KMS-11 (cell line): Measurements from ENCODE around the gene MYOM3.

Experiments used
- H2AFZ ChIP-seq: fragments of 200-600 bp; sonication (generic); 2 replicates; pipeline ENCODE4 v1.6.1; 2016; ENCODE audit warnings: antibody characterized with exemption, mixed run types, low read depth
- H3K27ac ChIP-seq: fragments of 200-600 bp; sonication (generic); 2 replicates; pipeline ENCODE4 v1.6.1; 2016; ENCODE audit warnings: mild to moderate bottlenecking, mixed run types
- H3K27me3 ChIP-seq: fragments of 200-600 bp; sonication (generic); 2 replicates; pipeline ENCODE4 v1.6.1; 2017; ENCODE audit warnings: mild to moderate bottlenecking, low read depth, mixed run types, moderate library complexity; ENCODE audit not compliant: insufficient read depth
- H3K36me3 ChIP-seq: fragments of 200-600 bp; sonication (generic); 2 replicates; pipeline ENCODE4 v1.6.1; 2017; ENCODE audit warnings: mild to moderate bottlenecking, mixed run types; ENCODE audit not compliant: insufficient read depth
- H3K4me1 ChIP-seq: fragments of 200-600 bp; sonication (generic); 2 replicates; pipeline ENCODE4 v1.6.1; 2016; ENCODE audit warnings: mild to moderate bottlenecking, low read depth, mixed run types; ENCODE audit not compliant: poor library complexity, severe bottlenecking
- H3K4me2 ChIP-seq: fragments of 200-600 bp; sonication (generic); 2 replicates; pipeline ENCODE4 v1.7.0; 2016; ENCODE audit warnings: mild to moderate bottlenecking, mixed run types
- H3K4me3 ChIP-seq: fragments of 200-600 bp; sonication (generic); IDR thresholded peaks from 2 replicates; pipeline ENCODE4 v1.6.1; 2017; ENCODE audit warnings: low read depth, low read length, mixed read lengths; ENCODE audit not compliant: insufficient read depth
- H3K79me2 ChIP-seq: fragments of 200-600 bp; sonication (generic); 2 replicates; pipeline ENCODE4 v1.6.1; 2016; ENCODE audit warnings: low read depth, mixed run types; ENCODE audit not compliant: insufficient read depth
- H3K9ac ChIP-seq: fragments of 200-600 bp; sonication (generic); 2 replicates; pipeline ENCODE4 v1.6.1; 2016; ENCODE audit warnings: mild to moderate bottlenecking, mixed run types
- H4K20me1 ChIP-seq: fragments of 200-600 bp; sonication (generic); 2 replicates; pipeline ENCODE4 v1.6.1; 2016; ENCODE audit warnings: mild to moderate bottlenecking, mixed run types; ENCODE audit not compliant: insufficient read depth
- TF ChIP-seq, protein P1 (sequence below): fragments of 200-600 bp; sonication (generic); conservative IDR thresholded peaks from 2 replicates; pipeline ENCODE4 v1.6.1; 2017; ENCODE audit warnings: low read depth, mild to moderate bottlenecking, antibody characterized with exemption, low read length, moderate library complexity, mixed read lengths

MYOM3 gene

DNA sequence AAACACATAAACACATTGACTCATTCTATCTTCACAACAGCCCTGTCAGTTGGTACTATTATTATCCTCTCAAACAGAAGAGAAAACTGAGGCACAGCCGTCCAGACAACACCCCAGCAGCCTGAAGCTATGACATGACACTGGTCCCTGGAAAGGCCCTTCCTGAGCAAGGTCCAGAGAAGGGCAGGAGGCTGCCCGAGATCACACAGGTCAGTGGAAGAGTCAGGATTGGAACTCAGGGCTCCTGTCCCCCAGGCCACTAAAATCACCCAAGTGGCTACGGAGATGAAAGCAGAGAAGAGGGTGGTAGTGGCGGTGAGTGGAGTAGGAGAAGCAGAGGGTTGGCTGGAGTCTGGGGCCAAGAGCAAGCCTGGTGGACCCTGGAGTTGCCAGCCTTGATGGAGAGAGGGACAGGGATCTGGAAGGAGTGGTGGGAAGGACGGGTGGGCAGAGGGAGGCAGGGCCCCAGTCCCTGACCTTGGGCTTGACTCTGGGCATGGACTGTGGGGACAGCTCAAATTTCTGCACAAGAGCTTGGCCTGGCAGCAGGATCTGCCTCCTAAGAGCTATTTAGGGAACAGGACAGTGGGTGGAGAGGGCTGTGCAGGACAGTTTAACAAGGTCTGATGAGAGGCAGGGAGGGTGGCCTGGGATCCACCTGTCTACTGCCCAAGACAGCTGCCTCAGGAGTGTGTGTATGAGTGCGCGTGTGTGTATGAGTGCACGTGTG lies 15.8 kb downstream of the MYOM3 start:
- TF ChIP-seq, protein P1, sequence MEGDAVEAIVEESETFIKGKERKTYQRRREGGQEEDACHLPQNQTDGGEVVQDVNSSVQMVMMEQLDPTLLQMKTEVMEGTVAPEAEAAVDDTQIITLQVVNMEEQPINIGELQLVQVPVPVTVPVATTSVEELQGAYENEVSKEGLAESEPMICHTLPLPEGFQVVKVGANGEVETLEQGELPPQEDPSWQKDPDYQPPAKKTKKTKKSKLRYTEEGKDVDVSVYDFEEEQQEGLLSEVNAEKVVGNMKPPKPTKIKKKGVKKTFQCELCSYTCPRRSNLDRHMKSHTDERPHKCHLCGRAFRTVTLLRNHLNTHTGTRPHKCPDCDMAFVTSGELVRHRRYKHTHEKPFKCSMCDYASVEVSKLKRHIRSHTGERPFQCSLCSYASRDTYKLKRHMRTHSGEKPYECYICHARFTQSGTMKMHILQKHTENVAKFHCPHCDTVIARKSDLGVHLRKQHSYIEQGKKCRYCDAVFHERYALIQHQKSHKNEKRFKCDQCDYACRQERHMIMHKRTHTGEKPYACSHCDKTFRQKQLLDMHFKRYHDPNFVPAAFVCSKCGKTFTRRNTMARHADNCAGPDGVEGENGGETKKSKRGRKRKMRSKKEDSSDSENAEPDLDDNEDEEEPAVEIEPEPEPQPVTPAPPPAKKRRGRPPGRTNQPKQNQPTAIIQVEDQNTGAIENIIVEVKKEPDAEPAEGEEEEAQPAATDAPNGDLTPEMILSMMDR: no peak
- Histone ChIP-seq H2AFZ (no peak overlapping the region), H3K4me2 (no peak overlapping the region), H3K27ac (no peak overlapping the region), H3K4me3 (no peak overlapping the region), H3K79me2 (no peaks in the 10 kb centered on the region), H3K9ac (no peak overlapping the region), H3K27me3 (no peaks in the 10 kb centered on the region), H4K20me1 (no peaks in the 10 kb centered on the region), H3K4me1 (no peaks in the 10 kb centered on the region), H3K36me3 (no peaks in the 10 kb centered on the region)

GRCh38 chr1:24095140-24095859 lies 16.6 kb downstream of the MYOM3 start:
- Histone ChIP-seq H3K4me1 (no peaks in the 10 kb centered on the region), H3K27me3 (no peaks in the 10 kb centered on the region), H4K20me1 (no peaks in the 10 kb centered on the region), H3K36me3 (no peaks in the 10 kb centered on the region), H3K4me2 (no peak overlapping the region), H2AFZ (no peak overlapping the region), H3K27ac (no peak overlapping the region), H3K79me2 (no peaks in the 10 kb centered on the region), H3K9ac (no peak overlapping the region), H3K4me3 (no peak overlapping the region)
- TF ChIP-seq, protein P1: no peak

- H3K79me2 ChIP-seq: no peaks in the 10 kb centered on the region
- H3K27me3 ChIP-seq: no peaks in the 10 kb centered on the region
- H3K4me1 ChIP-seq: no peaks in the 10 kb centered on the region
These were observed 17.4 kb downstream of the MYOM3 start for GRCh38 chr1:24094554-24094953.

DNA sequence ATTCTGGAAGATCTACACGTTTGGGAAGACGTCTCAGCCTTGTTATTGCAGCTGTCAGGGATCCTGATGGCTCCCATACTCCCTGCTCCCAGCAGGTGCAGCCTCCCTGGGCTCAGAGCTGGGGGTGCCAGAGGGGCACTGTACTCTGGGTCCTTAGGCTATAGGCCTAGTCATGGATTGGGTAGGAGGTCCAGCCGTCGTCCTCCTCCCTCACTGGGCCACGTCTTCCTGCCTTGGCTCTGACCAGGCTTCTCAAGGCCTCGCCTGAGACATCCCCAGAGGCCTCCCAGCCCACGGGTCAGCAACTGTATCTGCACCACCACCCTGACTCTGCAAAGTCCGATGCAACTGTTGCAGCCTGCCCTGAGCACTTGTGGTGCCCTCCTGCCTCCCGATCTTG lies 18.2 kb downstream of the MYOM3 start:
- Histone ChIP-seq H3K9ac (no peak overlapping the region), H2AFZ (no peak overlapping the region), H3K4me1 (no peaks in the 10 kb centered on the region), H3K79me2 (no peaks in the 10 kb centered on the region), H3K36me3 (no peaks in the 10 kb centered on the region), H3K4me3 (no peak overlapping the region), H3K27me3 (no peaks in the 10 kb centered on the region), H3K4me2 (no peak overlapping the region), H3K27ac (no peak overlapping the region), H4K20me1 (no peaks in the 10 kb centered on the region)
- TF ChIP-seq, protein P1: no peak

More at GRCh38 chr1:24094554-24094953, 17.4 kb downstream of the MYOM3 start:
- H3K27ac ChIP-seq: no peak overlapping the region
- H3K4me3 ChIP-seq: no peak overlapping the region
- H3K36me3 ChIP-seq: no peaks in the 10 kb centered on the region
- no peak overlapping the region for H3K4me2 ChIP-seq
- no peaks in the 10 kb centered on the region for H4K20me1 ChIP-seq
- H2AFZ ChIP-seq: no peak overlapping the region
- TF ChIP-seq, protein P1: no peak
- no peak overlapping the region for H3K9ac ChIP-seq
